H1 (cell line): Measurements from ENCODE around the gene GABRB2. TPM values are rescaled to one million over a fixed set of nuclear protein-coding genes. Genes with fewer than 3 reads are reported as not detected.
"Not testable (repeated sequence)": the region's sequence is repeated elsewhere in the genome, so short reads cannot be mapped to it uniquely, and the experiment has no call there.

ENCODE experiments used
- CTCF ChIA-PET: fragments of 300-600 bp; sonication (Branson Sonifier 250); formaldehyde crosslinking; loops from one replicate; lab custom pipeline; 2021; ENCODE audit not compliant: partially characterized antibody; lab: Charles Lee
- POLR2A ChIA-PET: fragments of 300-600 bp; sonication (Branson Sonifier 250); formaldehyde crosslinking; loops from one replicate; lab custom pipeline; 2021; ENCODE audit warnings: inconsistent platforms; ENCODE audit not compliant: partially characterized antibody; lab: Charles Lee
- DNase-seq, 2 experiments: peaks; one replicate each; pipeline versions ENCODE4 v3.0.0 to v3.0.0-alpha.2; 2010 to 2022; ENCODE audit warnings: low spot score in 2 of 2, low read depth in 1 of 2, mixed read lengths in 1 of 2
- FAIRE-seq: peaks from 2 replicates; lab custom pipeline; 2011; peaks lifted over from hg19 to GRCh38; lab: Jason Lieb, UNC
- H2AFZ ChIP-seq: 2 replicates; pipeline ENCODE4 v1.8.1; 2012; ENCODE audit warnings: low read length, inconsistent platforms
- H2AK5ac ChIP-seq: 2 replicates; pipeline ENCODE4 v1.6.1; 2013; ENCODE audit warnings: low read depth, low read length
- H2BK120ac ChIP-seq: replicated peaks from 2 replicates; pipeline ENCODE3; 2013; ENCODE audit warnings: low read depth, low read length, inconsistent platforms
- H2BK12ac ChIP-seq: 2 replicates; pipeline ENCODE4 v1.6.1; 2013; ENCODE audit warnings: low read depth, low read length
- H2BK15ac ChIP-seq: 2 replicates; pipeline ENCODE4 v1.6.1; 2013; ENCODE audit warnings: low read length
- H2BK20ac ChIP-seq: 2 replicates; pipeline ENCODE4 v1.6.1; 2013; ENCODE audit warnings: low read length
- H2BK5ac ChIP-seq: 2 replicates; pipeline ENCODE4 v1.6.1; 2013; ENCODE audit warnings: low read depth, low read length
- H3K14ac ChIP-seq: 2 replicates; pipeline ENCODE4 v1.6.1; 2013; ENCODE audit warnings: inconsistent platforms; ENCODE audit not compliant: insufficient read length
- H3K18ac ChIP-seq: 2 replicates; pipeline ENCODE4 v1.6.1; 2013; ENCODE audit warnings: low read length; ENCODE audit errors: extremely low read depth
- H3K23ac ChIP-seq: 2 replicates; pipeline ENCODE4 v1.6.1; 2013; ENCODE audit warnings: inconsistent platforms; ENCODE audit not compliant: insufficient read length
- H3K23me2 ChIP-seq: 2 replicates; pipeline ENCODE4 v1.6.1; 2013; ENCODE audit warnings: low read depth, low read length
- H3K27ac ChIP-seq: 2 replicates; pipeline ENCODE4 v1.6.1; 2011; ENCODE audit warnings: low read depth, low read length, inconsistent platforms
- H3K27me3 ChIP-seq, 4 experiments: replicated peaks in 1 of 4; 1 replicate in 1 of 4; 2 replicates in 3 of 4; pipeline versions ENCODE4 v1.6.1 to v1.8.1; 2011 to 2013; ENCODE audit warnings: low read length in 3 of 4, mild to moderate bottlenecking in 3 of 4, inconsistent platforms in 2 of 4, mixed read lengths in 2 of 4, moderate library complexity in 1 of 4; ENCODE audit not compliant: control insufficient read depth in 3 of 4, insufficient read depth in 3 of 4; ENCODE audit errors: extremely low read depth in 1 of 4
- H3K36me3 ChIP-seq, 4 experiments: 2 replicates each; pipeline versions ENCODE4 v1.6.1 to v1.8.1; 2011 to 2013; ENCODE audit warnings: mild to moderate bottlenecking in 4 of 4, low read length in 3 of 4, moderate library complexity in 2 of 4, control low read depth in 1 of 4, inconsistent platforms in 1 of 4; ENCODE audit not compliant: insufficient read depth in 4 of 4, control insufficient read depth in 2 of 4
- H3K4ac ChIP-seq: replicated peaks from 2 replicates; pipeline ENCODE3; 2013; ENCODE audit warnings: low read length, low read depth, mixed read lengths, inconsistent platforms; ENCODE audit not compliant: insufficient read length
- H3K4me1 ChIP-seq, 4 experiments: replicated peaks in 1 of 4; 1 replicate in 1 of 4; 2 replicates in 3 of 4; pipeline versions ENCODE4 v1.6.1 to v1.8.1; 2011 to 2013; ENCODE audit warnings: low read length in 3 of 4, inconsistent platforms in 2 of 4, mixed read lengths in 1 of 4; ENCODE audit not compliant: insufficient read depth in 4 of 4, control insufficient read depth in 3 of 4
- H3K4me2 ChIP-seq, 2 experiments: 2 replicates each; pipeline versions ENCODE4 v1.6.1 to v1.8.1; 2011 to 2013; ENCODE audit warnings: low read depth in 2 of 2, low read length in 2 of 2, control low read depth in 1 of 2, inconsistent platforms in 1 of 2, mild to moderate bottlenecking in 1 of 2; ENCODE audit not compliant: insufficient read depth in 1 of 2
- H3K4me3 ChIP-seq, 4 experiments: fragments of 200-600, 300-600 bp in 1 of 4; sonication (generic), shearing (Covaris generic), sonication (Bioruptor Twin) in 1 of 4; 2 replicates each; pipeline versions ENCODE4 v1.5.1 to v1.8.1; 2011 to 2016; ENCODE audit warnings: low read length in 4 of 4, low read depth in 3 of 4, control low read depth in 2 of 4, inconsistent platforms in 2 of 4, mild to moderate bottlenecking in 2 of 4, mixed read lengths in 1 of 4, moderate library complexity in 1 of 4; ENCODE audit not compliant: insufficient read depth in 2 of 4; ENCODE audit errors: extremely low read depth in 1 of 4
- H3K56ac ChIP-seq: replicated peaks from 2 replicates; pipeline ENCODE3; 2013; ENCODE audit warnings: low read depth, mild to moderate bottlenecking, mixed read lengths, low read length, inconsistent platforms; ENCODE audit not compliant: insufficient read length
- H3K79me1 ChIP-seq: 2 replicates; pipeline ENCODE4 v1.6.1; 2013; ENCODE audit warnings: low read depth, low read length, control low read depth
- H3K79me2 ChIP-seq, 2 experiments: 2 replicates each; pipeline versions ENCODE4 v1.6.1 to v1.8.1; 2012 to 2013; ENCODE audit warnings: low read length in 2 of 2, mild to moderate bottlenecking in 2 of 2, inconsistent platforms in 1 of 2; ENCODE audit not compliant: insufficient read depth in 2 of 2, control insufficient read depth in 1 of 2
- H3K9ac ChIP-seq, 4 experiments: replicated peaks in 1 of 4; 1 replicate in 1 of 4; 2 replicates in 3 of 4; pipeline versions ENCODE4 v1.6.1 to v1.8.1; 2011 to 2013; ENCODE audit warnings: low read depth in 3 of 4, low read length in 3 of 4, control low read depth in 2 of 4, mild to moderate bottlenecking in 2 of 4, moderate library complexity in 2 of 4, inconsistent platforms in 1 of 4; ENCODE audit errors: extremely low read depth in 1 of 4
- H3K9me3 ChIP-seq, 2 experiments: 2 replicates each; pipeline versions ENCODE4 v1.6.1 to v1.8.1; 2012 to 2013; ENCODE audit warnings: mild to moderate bottlenecking in 2 of 2, moderate library complexity in 2 of 2, control low read depth in 1 of 2, inconsistent platforms in 1 of 2, low read depth in 1 of 2, low read length in 1 of 2, mixed read lengths in 1 of 2; ENCODE audit not compliant: insufficient read depth in 2 of 2
- H4K20me1 ChIP-seq, 2 experiments: replicated peaks in 1 of 2; 2 replicates each; pipeline versions ENCODE3 to v1.8.1; 2011 to 2013; ENCODE audit warnings: inconsistent platforms in 2 of 2, low read length in 2 of 2, mild to moderate bottlenecking in 1 of 2; ENCODE audit not compliant: insufficient read depth in 2 of 2, control insufficient read depth in 1 of 2
- H4K5ac ChIP-seq: 2 replicates; pipeline ENCODE4 v1.6.1; 2013; ENCODE audit warnings: low read length, low read depth, mixed read lengths, inconsistent platforms; ENCODE audit not compliant: insufficient read length
- H4K8ac ChIP-seq: 2 replicates; pipeline ENCODE4 v1.8.0; 2013; ENCODE audit warnings: mild to moderate bottlenecking, moderate library complexity, low read length, inconsistent platforms; ENCODE audit not compliant: insufficient read depth; ENCODE audit errors: extremely low read depth
- H4K91ac ChIP-seq: replicated peaks from 2 replicates; pipeline ENCODE3; 2013; ENCODE audit warnings: low read length, mixed read lengths, inconsistent platforms; ENCODE audit not compliant: insufficient read length
- WGBS, 2 experiments: shearing (Covaris generic) in 1 of 2; methylation state at CpG; one replicate each; pipeline versions ENCODE4 v1.1.6 to v1.1.7; 2013 to 2015; ENCODE audit warnings: low lambda C conversion rate in 2 of 2, mixed read lengths in 2 of 2, inconsistent platforms in 1 of 2, low coverage in 1 of 2, missing lambda C conversion rate in 1 of 2; ENCODE audit not compliant: insufficient replicate concordance in 2 of 2, insufficient coverage in 1 of 2, insufficient read length in 1 of 2; ENCODE audit errors: extremely low coverage in 1 of 2, missing lambda C conversion rate in 1 of 2; 5-methylcytosine and 5-hydroxymethylcytosine counted together
- polyA plus RNA-seq, 7 experiments: library from polyadenylated mRNA; depleted of rRNA in 3 of 7; stranded (reverse) in 5 of 7; unstranded in 2 of 7; fragments of >200 nt in 5 of 7; fragments of 200-250 nt in 2 of 7; gene quantifications; 1 replicate in 5 of 7; 2 replicates in 1 of 7; 4 replicates in 1 of 7; pipeline versions ENCODE4 v1.2.1 to v1.2.3, GENCODE V29; 2011 to 2013; ENCODE audit warnings: missing spikeins in 2 of 7, mixed read lengths in 2 of 7
- total RNA-seq: library from RNA; stranded (reverse); fragmentation: NEBNext Ultra II Directional; extraction: Animal tissue kit (Norgen Biotek cat#: 25700); gene quantifications from 2 replicates; pipeline ENCODE4 v1.2.1, GENCODE V29; 2021

The GABRB2 gene
- total and polyA plus RNA-seq, 2 of the 8 experiments (the other 6 are each of a cell fraction or from before 2014, with no cell fraction given), result 0.54 to 1.9 TPM

DNA sequence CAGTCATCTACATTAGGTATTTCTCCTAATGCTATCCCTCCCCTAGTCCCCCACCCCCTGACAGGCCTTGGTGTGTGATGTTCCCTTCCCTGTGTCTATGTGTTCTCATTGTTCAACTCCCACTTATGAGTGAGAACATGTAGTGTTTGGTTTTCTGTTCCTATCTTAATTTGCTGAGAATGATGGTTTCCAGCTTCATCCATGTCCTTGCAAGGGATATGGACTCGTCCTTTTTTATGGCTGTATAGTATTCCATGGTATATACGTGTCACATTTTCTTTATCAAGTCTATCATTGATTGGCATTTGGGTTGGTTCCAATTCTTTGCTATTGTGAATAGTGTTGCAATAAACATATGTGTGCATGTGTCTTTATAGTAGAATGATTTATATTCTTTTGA, 249.1 kb downstream of the GABRB2 start:
- H3K56ac ChIP-seq, H3K36me3 ChIP-seq, H3K27ac ChIP-seq, H2AFZ ChIP-seq, H3K18ac ChIP-seq, H3K14ac ChIP-seq, H3K27me3 ChIP-seq, H3K4me2 ChIP-seq, H2BK5ac ChIP-seq, POLR2A ChIA-PET, H4K5ac ChIP-seq, H3K79me1 ChIP-seq, H4K91ac ChIP-seq, H2BK120ac ChIP-seq, H3K79me2 ChIP-seq, H3K4me1 ChIP-seq, H2BK20ac ChIP-seq, DNase-seq, H3K4ac ChIP-seq, H2AK5ac ChIP-seq, H3K23ac ChIP-seq, H4K8ac ChIP-seq, H3K9me3 ChIP-seq, CTCF ChIA-PET, H2BK15ac ChIP-seq, H3K4me3 ChIP-seq, H4K20me1 ChIP-seq, FAIRE-seq, H2BK12ac ChIP-seq, H3K9ac ChIP-seq, H3K23me2 ChIP-seq: not testable (repeated sequence)
- WGBS, 2 experiments, result 90% methylated on average over 2 of the region's 2 CpGs; no CpG with 5 or more reads in 1 of the 2 experiments
